Loucy (cell line): Measurements from ENCODE around the gene TMEM19.

ENCODE experiments used
- H2AFZ ChIP-seq: fragments of 200-600 bp; sonication (generic); 2 replicates; pipeline ENCODE4 v1.6.0; 2016; ENCODE audit warnings: antibody characterized with exemption, mild to moderate bottlenecking, low read length, moderate library complexity
- H3F3A ChIP-seq: fragments of 200-600 bp; 2 replicates; pipeline ENCODE4 v1.6.0; 2016; ENCODE audit warnings: antibody characterized with exemption, low read depth, mild to moderate bottlenecking
- H3K27me3 ChIP-seq: fragments of 200-600 bp; sonication (generic); 2 replicates; pipeline ENCODE4 v1.6.1; 2014; ENCODE audit warnings: low read length, mild to moderate bottlenecking; ENCODE audit not compliant: insufficient read depth, poor library complexity, severe bottlenecking
- H3K36me3 ChIP-seq: fragments of 200-600 bp; sonication (generic); 2 replicates; pipeline ENCODE4 v1.6.1; 2016; ENCODE audit warnings: low read length; ENCODE audit not compliant: insufficient read depth
- H3K4me1 ChIP-seq: fragments of 200-600 bp; sonication (generic); 2 replicates; pipeline ENCODE4 v1.5.1; 2014; ENCODE audit warnings: low read length, mild to moderate bottlenecking; ENCODE audit not compliant: insufficient read depth, poor library complexity, severe bottlenecking
- H3K4me2 ChIP-seq: fragments of 200-600 bp; sonication (generic); 2 replicates; pipeline ENCODE4 v1.6.0; 2014; ENCODE audit warnings: antibody characterized with exemption, low read length, low read depth, mild to moderate bottlenecking; ENCODE audit not compliant: poor library complexity, severe bottlenecking
- H3K4me3 ChIP-seq: fragments of 200-600 bp; sonication (generic); 2 replicates; pipeline ENCODE4 v1.5.1; 2014; ENCODE audit warnings: low read length, mild to moderate bottlenecking, mixed read lengths; ENCODE audit not compliant: poor library complexity, severe bottlenecking
- H3K79me2 ChIP-seq: fragments of 200-600 bp; sonication (generic); 2 replicates; pipeline ENCODE4 v1.6.1; 2014; ENCODE audit warnings: low read length; ENCODE audit not compliant: insufficient read depth
- H3K9ac ChIP-seq: fragments of 200-600 bp; sonication (generic); 2 replicates; pipeline ENCODE4 v1.6.0; 2014; ENCODE audit warnings: mild to moderate bottlenecking, low read depth, low read length, moderate library complexity; ENCODE audit not compliant: poor library complexity, severe bottlenecking
- H3K9me2 ChIP-seq: fragments of 200-600 bp; sonication (generic); replicated peaks from 2 replicates; pipeline ENCODE4 v1.6.1; 2016; ENCODE audit warnings: low read depth, low read length, mixed read lengths
- H3K9me3 ChIP-seq: fragments of 200-600 bp; sonication (generic); 2 replicates; pipeline ENCODE4 v1.6.1; 2014; ENCODE audit warnings: mild to moderate bottlenecking, antibody characterized with exemption, low read length, low read depth; ENCODE audit not compliant: insufficient read depth
- H4K20me1 ChIP-seq: fragments of 200-600 bp; sonication (generic); 2 replicates; pipeline ENCODE4 v1.6.0; 2014; ENCODE audit warnings: antibody characterized with exemption, low read length, mild to moderate bottlenecking; ENCODE audit not compliant: insufficient read depth, poor library complexity, severe bottlenecking
- EZH2phosphoT487 ChIP-seq: fragments of 200-600 bp; IDR thresholded peaks from 2 replicates; pipeline ENCODE4 v1.6.1; 2018; ENCODE audit warnings: antibody characterized with exemption, mild to moderate bottlenecking, moderate library complexity, borderline replicate concordance
- TF ChIP-seq, protein P1 (sequence below): fragments of 200-600 bp; sonication (generic); conservative IDR thresholded peaks from 2 replicates; pipeline ENCODE4 v1.5.1; 2014; ENCODE audit warnings: mild to moderate bottlenecking, antibody characterized with exemption, low read length

The TMEM19 gene

GRCh38 chr12:71685914-71686657 lies at the start of gene TMEM19:
TSS of gene TMEM19 (plus strand) at chr12:71686082. CDS start at chr12:71686681, 599 bp downstream.
- Histone ChIP-seq H3K27me3 (no peaks in the 10 kb centered on the region), H3K4me3 (peak within 1 kb of the TSS; percentile 96), H3F3A (no peaks in the 10 kb centered on the region), H3K9me2 (no peaks in the 10 kb centered on the region), H3K9me3 (no peaks in the 10 kb centered on the region), H3K36me3 (no peaks in the 10 kb centered on the region), H3K4me1 (peaks cover 44% of the 10 kb centered on the region), H2AFZ (peak within 1 kb of the TSS; percentile 89), H4K20me1 (no peaks in the 10 kb centered on the region), H3K79me2 (peaks cover 31% of the 10 kb centered on the region), H3K9ac (peak within 1 kb of the TSS; percentile 81), H3K4me2 (peak within 1 kb of the TSS; percentile 80)
- TF ChIP-seq, protein P1, sequence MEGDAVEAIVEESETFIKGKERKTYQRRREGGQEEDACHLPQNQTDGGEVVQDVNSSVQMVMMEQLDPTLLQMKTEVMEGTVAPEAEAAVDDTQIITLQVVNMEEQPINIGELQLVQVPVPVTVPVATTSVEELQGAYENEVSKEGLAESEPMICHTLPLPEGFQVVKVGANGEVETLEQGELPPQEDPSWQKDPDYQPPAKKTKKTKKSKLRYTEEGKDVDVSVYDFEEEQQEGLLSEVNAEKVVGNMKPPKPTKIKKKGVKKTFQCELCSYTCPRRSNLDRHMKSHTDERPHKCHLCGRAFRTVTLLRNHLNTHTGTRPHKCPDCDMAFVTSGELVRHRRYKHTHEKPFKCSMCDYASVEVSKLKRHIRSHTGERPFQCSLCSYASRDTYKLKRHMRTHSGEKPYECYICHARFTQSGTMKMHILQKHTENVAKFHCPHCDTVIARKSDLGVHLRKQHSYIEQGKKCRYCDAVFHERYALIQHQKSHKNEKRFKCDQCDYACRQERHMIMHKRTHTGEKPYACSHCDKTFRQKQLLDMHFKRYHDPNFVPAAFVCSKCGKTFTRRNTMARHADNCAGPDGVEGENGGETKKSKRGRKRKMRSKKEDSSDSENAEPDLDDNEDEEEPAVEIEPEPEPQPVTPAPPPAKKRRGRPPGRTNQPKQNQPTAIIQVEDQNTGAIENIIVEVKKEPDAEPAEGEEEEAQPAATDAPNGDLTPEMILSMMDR: peak; percentile 35
- TF ChIP-seq EZH2phosphoT487: no peak

DNA sequence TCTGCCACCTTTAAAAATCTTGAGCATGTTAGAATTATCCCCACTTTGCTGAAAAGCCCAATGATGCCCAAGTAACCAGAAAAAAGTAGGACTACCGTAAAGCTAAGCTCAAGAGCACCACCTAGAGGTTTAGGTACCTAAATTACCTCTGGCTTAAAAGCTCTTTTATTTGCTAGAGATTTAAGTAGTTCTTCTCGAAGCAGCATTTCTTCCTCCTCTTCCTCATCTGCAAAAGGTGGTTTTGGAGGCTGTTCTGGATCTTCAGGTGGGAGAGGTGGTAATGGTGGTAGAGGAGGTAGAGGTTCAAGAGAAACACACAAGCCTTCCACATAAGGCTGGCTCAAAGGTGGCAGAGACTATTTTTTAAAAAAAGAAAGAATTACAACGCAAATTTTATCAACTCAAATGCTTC lies 49.2 kb upstream of the TMEM19 start:
- H3K79me2 ChIP-seq: no peaks in the 10 kb centered on the region

DNA sequence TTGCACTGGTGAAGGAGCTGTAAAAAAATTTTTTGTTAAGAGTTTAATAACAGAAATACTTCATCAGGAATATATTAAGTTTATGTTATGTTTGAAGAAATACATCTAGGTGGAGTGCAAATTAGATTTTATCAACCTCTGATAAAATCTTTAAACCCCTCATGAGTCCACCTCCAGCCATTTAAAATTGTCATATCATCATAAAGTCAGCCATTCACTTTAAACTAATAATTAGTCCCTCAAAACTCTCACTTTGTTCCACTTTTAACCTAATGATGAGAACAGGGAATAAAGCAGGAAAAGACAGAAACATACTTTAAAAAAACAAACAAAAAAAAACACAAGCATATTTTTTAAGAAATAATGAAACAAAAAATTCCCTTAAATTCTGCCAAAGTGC lies 47.4 kb upstream of the TMEM19 start:
- Histone ChIP-seq H3K4me1 (no peaks in the 10 kb centered on the region), H3K79me2 (no peaks in the 10 kb centered on the region), H3K27me3 (no peaks in the 10 kb centered on the region), H4K20me1 (peaks cover 8% of the 10 kb centered on the region), H3K4me2 (no peak overlapping the region), H3K9me2 (no peaks in the 10 kb centered on the region), H3K9ac (no peak overlapping the region), H3K36me3 (peaks cover 84% of the 10 kb centered on the region), H2AFZ (no peak overlapping the region), H3K4me3 (no peak overlapping the region), H3K9me3 (no peaks in the 10 kb centered on the region), H3F3A (no peaks in the 10 kb centered on the region)
- no peak for TF ChIP-seq EZH2phosphoT487
- TF ChIP-seq, protein P1: no peak

More for the DNA sequence above, 49.2 kb upstream of the TMEM19 start:
- H3F3A ChIP-seq: no peaks in the 10 kb centered on the region
- H3K36me3 ChIP-seq: peaks cover 85% of the 10 kb centered on the region
- no peaks in the 10 kb centered on the region for H3K9me3 ChIP-seq
- peaks cover 8% of the 10 kb centered on the region for H4K20me1 ChIP-seq
- H3K27me3 ChIP-seq: no peaks in the 10 kb centered on the region
- no peaks in the 10 kb centered on the region for H3K9me2 ChIP-seq
- no peak overlapping the region for H3K4me3 ChIP-seq
- no peak overlapping the region for H2AFZ ChIP-seq
- H3K4me1 ChIP-seq: no peaks in the 10 kb centered on the region
- TF ChIP-seq EZH2phosphoT487: no peak
- TF ChIP-seq, protein P1: peak; percentile 95
- H3K9ac ChIP-seq: no peak overlapping the region
- no peak overlapping the region for H3K4me2 ChIP-seq
